IPS-NIHi7 (cell line): Measurements from ENCODE around the gene TNS1.

ENCODE experiments used
- DNase-seq: peaks from one replicate; pipeline ENCODE4 v3.0.0; 2012; ENCODE audit warnings: mixed read lengths; ENCODE audit errors: extremely low spot score

Gene TNS1

DNA sequence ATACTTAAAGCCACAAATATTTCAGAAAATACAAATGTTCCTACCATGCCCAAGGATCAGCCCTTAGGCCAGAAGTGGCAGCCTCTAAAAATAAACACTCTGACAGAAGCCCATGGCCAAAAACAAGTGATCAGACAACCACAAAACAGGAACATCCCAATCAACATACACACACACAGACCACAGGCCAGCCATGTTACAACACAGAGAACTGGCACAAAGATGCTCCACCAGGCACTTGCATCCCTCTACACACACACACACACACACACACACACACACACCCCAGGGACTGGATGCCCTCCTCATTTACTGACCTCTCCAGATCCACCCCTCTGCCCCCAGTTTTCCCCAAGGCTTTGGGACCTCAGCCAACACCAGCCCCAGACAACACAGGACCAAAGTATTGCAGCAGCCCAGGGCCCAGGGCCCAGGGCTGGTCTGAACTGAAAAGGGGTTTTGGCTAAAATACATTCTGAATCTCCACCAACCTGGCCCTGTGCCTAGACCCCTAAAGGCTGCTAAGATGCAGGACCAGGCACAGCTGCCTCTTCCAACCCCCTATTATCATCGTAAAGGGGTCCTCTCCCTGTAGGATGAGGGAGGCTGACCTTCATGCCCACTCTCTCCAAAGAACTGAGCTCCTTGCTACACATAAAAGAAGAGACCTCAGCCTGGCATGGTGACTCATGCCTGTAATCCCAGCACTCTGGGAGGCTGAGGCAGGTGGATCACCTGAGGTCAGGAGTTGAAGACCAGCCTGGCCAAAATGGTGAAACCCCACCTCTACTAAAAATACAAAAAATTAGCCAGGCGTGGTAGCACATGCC lies 151.4 kb downstream of the TNS1 start:
- no peak for DNase-seq

DNA sequence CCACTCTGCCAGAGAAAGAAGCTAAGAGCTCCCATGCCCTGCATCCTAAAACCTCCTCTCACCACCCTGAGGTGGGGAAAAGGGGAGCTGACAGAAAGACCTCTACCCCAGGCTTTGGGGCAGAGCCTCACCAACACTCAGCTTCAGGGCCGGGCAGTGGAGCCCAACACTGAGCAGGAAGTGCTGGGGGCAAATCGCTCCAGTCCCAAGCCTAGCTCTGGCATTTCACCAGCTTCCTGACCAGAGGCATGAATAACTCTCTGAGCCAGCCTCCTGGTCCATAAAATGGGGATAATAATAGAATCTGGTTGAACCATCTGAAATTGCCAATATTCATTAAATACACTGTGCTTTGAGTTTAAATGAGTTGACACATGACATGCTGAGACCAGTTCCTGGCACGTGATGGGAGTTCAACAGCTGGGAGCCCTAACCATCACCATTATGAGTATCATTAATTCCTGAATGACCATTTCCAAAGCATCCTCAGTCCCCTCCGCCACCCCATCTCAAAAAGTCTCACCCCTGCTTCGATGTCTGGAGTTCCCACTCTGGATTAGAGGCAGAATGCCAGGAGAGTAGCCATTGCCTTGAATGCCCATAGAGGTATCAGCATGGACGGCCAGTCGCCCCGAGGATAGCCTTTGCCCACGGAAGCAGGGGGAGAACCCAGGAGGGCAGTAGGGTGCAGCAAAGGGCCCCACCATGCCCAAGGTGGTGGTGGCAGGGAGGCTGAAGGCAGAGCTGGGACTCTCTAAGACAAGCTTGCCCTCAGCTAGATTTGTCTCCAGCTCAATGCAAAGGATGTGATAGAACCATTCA lies 153.4 kb downstream of the TNS1 start:
- no peak for DNase-seq

DNA sequence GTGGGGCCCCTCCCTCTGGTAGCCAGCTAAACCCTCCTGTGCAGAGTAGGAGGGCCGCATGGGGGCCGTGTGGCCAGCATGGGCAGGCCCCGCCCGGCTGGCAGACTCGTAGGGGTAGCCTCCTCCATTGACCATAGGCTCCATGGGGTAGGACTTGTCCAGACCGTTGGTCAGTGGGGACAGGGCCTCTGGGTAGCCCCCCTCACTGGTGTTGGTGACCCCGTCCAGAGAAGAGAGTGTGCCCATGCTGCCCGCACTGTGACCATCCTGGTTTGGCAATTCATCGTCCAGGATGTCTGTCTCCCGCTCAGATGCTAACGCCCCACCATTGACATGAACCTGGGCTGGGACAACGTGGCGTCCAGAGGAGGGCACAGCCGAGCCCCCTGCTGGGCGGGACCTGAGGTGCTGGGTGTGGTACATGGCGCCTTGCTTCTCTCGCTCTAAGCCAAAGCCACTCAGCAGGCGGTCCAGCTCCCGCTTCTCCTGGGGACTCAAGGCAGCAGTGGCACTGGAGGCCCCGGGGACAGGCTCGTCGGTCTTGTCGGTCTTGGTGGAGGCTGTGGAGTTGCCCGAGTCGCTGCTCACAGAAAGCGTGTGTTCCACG lies 154.3 kb downstream of the TNS1 start:
- no peak for DNase-seq

DNA sequence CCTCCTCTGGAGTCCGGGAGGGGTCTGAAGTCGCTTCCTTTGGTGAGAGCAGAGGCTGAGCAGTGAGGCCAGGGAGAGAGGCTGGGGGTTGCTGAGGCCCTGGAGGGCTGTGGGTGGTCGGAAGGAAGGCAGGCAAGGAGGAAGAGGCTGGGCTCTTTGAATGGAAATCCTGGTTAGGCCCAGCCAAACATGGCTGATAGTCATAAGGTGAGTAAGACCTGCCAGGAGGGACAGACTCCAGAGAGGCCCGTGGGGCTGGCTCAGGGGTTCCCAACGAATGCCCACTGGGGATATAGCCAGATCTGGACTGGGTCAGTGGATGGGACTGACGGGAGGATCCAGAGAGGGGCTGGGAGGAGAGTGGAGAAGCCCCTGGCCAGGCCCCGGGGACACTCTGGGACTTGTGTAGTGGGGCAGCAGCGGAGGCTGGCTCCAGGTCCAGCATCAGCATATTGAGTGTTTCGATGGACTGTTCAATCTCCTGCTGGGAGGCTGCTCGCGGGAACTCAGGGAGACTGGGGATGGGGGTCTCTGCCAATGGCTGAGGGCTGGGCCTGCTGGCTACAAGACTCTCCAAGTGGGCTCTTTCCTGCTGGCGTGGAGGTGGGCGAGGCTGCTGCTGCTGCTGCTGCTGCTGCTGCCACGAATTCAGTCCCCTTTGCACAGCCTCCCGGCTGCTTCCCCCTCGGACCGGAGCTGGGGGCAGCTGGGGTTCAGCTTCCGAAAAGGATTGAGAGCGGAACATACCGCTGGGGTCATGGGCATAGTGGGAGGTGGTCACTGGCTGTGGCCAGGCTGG lies 155.0 kb downstream of the TNS1 start:
- no peak for DNase-seq

DNA sequence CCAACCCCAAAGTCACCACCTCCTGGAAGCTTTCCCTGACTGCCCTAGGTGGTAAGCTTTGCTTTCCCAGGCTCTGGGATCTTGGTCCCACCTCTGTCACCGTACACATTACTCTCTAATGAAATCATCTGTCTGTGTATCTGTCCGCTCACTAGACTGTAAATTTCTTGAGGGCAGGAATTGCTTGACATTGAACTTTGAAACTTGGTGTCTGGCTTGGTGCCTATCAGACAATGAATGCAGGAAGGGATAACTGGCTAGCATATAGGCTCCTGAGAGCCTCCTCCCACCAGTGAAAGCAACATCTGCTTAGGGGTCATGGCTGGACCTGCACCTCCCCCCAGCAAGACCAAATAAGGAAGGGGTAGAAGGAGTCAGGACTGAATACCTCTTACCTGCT lies 155.7 kb downstream of the TNS1 start:
- DNase-seq: no peak

DNA sequence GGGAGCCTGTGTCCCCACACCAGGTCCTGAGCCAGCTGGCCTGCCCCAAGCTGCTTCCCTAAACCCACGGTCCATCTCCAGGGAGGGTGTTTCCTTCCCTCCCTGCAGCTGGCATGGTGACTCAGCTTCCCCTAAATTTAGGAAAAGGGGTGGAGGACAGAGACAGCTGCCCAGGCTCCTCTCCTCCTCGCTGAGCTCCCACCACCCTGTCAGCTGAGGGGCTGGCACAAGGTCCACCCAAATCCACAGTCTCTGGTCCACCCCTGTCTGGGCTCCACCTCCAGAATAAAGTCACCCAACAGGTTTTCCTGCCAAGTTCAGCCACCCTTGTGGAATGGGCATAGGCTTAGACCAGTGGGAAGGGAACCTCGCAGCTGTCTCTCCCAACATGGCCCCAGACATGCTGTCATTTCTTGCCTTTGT lies 156.5 kb downstream of the TNS1 start:
- no peak for DNase-seq

DNA sequence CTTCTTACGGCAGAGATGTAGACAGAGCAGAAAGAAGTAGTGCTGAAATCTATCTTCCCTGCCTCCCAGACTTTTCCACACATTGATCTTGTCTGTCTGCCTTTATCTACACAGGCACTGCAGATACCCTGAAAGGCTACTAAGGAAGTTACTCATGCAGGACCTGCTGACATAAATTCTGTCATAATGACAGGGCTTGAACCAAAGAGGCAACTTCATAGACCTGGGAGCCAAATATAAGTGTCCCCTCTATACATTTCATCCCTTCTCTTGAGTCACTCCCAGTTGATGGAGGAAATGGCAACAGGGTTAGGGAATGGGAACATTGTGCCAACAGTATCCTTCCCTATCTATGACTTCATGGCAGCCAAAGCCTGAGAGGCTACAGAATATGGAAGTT lies 157.5 kb downstream of the TNS1 start:
- no peak for DNase-seq

DNA sequence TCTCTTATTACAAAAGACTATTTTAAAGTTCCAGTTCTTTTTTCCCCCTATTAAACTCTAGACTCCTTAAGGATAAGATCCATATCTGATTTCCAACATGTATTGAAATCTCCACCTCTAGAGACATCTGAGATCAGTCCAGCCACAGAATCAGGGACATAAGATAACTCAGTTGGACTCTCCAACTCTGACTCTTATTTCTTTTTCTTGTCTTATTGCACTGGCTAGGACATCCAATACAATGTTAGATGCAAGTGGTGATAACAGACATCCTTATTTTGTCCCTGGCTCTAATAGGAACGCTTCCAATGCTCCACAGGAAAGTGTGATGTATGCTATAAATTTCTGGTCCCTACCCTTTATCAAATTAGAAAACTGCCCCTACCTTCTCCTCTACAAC lies 158.1 kb downstream of the TNS1 start:
- DNase-seq: no peak

DNA sequence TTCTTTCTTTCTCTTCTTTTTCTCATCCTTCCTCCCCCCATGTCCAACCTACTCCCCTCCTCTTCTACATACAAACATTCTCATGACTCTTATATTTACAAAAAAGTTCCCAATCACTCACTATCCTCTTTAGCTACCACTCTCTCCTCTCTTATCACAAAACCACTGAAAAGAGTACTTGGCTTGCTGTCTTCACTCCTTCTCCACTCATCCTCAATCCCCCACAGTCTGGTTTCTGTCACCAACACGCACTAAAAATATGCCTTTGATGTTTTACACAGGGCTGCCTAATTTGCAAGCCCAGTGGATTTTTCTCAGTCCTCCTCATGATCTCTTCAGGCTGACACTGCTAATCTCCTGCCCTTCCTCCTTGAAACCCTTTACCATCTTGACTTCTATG lies 159.5 kb downstream of the TNS1 start:
- DNase-seq: no peak

DNA sequence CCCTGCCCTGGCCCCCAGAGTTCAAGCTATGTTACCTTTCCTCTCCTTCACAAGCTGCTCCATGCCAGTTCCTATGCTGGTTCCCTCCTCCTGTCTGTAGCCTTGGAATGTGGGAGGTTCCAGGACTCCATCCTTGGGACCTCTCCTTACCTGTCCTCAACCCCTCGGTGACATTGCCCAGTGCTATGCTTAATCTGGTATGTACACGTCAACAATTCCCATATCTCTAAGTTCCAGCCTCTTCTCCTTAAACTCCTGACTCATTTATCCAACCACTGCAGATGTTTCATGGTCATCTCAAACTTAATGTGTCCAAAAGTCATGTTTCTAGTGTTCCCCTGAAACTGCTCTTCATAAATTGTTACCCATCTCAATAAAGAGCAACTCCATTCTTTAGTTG lies 160.8 kb downstream of the TNS1 start:
- DNase-seq: no peak

DNA sequence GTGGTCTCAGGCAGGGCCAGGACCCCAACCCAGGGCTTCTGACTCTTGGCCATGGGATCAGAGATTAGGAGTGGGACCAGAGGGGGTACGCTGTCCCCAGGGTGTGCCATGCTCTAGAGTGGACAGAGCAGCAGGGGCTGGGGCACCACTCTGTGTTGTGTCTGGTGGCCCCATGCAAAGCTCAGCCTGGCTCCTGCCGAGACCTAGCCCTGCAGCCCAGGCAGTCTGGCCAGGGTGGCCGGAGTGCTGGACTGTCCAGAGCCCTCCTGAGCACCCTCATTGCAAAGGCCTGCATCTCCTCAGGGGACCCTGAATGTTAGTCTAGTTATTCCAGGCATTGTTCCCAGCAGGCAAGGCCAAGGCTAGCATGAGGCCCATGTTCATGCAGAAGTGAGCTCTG lies 162.3 kb downstream of the TNS1 start:
- DNase-seq: no peak

DNA sequence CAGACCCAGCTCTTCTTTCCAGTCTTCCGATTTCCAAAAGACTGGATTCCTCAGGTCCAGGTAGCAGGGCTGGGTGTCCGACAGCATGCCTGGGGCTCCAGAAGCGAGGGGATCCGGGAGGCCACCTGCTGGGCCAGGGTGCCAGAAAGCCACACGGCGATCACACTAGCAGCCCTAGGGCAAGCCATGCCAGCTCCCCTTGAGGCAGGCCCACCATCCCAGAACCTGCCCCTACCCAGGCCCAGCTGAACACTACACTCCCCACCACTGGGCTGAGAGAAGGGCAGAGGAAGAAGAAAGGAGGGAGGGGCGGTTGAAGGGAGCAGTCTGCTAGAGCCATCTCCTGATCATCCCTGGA lies 163.1 kb downstream of the TNS1 start:
- DNase-seq: no peak

DNA sequence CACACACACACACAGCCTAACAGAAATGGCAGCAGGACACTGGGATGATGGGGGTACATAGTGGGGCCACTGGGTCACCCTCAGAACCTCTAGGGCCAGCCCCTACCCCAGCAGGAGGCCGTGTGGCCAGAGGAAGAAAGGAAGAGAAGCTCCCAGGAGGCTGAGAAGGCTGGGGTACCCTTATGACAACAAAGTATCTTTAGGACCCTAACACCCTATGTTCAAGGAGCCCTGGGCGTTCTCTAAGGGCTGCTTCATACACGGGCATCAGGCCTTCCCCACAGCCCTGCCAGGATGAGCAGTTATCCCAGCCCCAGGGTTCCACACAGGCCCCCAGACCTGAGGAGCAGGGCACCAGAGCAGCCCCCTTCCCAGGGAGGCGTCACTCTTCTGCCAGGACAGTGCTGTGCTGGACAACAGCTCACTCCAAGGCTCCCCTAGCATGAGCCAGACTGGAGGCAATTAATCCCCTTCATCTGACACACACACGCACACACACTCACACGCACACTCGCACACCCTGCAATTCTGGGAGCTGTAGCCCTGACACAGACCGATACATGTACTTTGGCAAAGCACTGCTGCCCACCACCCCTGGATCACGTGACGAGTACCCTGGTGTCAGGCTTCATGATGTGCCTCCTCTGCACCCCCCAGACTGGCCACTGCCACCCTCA lies 163.6 kb downstream of the TNS1 start:
- DNase-seq: no peak

DNA sequence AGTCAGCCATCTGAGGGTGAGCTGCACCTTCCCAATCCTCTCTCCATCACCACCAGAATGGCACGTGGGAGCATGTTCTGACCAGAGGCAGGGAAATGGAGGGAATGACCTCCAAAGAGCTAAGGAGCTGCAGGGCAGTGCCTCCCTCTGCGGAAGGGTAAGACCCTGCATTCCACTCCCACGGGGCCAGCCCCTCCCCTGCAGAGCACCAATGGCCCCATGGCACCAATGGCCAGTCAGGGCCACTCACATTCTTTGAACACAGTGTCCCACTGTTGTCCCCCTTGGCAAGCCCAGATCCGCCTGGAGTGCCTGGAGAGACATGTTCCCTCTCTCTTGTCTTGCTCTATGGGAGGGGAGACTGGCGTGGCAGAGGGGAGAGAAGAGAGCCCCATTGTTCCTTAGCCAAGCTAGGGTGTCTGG lies 164.4 kb downstream of the TNS1 start:
- DNase-seq: no peak

DNA sequence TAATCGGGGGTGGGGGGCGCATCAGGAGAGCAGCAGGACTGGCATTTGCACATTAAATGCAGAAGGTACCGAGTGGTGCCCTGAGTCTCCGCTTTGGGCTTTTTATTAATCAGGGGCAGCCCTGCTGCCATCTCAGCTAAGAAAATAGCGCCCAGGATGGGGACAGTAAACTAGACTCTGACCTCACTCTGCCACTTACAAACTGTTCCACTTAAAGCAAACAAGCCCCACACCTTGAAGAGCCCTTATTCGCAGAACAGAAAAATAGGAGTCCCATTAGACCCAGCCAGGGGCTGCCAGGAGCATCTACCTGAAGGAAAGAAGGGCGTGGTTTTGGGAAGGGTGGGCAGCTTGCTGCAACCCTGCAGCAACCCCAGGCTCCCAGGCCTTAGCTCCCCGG lies 165.3 kb downstream of the TNS1 start:
- no peak for DNase-seq

DNA sequence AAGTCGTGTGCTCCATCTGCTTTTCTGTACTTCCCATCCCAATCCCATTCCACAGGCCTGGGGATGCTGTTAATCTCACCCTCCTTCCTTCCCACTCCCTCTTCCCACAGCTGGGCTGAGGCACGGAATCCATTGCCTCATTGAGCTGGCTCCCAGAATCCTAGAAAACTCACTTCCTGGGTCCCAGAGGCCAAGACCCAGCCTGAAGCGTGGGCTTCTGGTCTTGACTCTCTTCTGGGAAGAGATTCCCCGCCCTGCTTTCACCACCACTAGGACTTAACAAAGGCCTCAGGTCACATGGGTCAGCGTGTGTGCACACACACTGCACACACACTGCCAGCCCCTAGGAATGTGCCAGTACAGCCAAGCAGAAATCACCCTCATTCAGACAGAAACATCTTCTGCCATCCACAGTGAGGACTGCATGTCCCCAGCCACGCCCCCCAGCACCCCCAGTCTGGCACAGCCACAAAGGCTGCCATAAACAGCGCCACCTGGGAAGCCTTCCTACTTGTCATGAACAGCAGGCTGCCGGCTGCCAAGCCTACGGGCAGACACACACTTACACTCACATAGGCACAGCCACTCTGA lies 165.8 kb downstream of the TNS1 start:
- peak; percentile 55 for DNase-seq

DNA sequence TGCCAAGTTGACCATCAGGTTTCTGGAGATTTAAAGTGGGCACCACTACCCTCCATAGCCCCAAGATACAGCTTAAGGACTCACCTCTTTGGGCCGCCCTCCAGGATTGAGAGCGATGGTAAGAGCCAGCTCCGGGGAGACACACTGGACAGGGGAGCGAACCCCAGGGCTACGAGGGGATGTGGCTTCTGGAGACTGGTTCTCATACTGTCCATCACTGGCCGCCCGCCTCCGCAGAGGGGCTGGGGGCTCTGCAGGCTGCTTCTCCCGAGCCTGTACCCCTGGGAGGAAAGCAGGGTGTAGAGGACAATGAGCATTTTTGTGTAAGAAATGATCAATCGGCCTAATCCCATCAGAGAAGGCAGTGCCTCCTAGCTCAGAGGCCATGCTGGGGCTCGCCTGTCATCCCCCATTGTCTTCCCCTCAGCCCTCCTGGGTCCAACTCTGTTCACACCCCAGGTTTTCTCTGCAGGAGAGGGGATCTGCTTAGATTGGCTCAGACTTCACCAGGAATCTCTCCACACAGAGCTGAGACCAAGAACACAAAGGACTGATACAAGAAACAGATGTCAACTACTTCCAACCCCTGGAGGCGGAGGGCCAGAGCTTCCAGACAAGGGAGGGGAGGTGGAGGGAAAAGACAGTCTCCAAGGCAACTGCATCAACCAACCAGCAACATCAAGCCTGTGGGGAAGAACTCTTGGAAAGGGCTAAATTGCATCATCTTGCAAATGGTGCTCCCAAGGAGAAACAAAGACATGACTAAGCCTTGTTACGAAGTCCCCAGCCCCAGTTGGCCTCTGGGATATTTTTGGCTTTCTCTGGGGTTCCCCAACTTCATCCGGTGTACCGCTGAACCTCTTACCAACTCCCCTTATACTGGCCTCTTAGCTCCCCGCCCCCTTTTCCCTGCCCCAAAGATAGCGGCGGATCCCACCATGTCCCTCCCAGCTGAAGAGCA lies 166.6 kb downstream of the TNS1 start:
- peak; percentile 48 for DNase-seq

DNA sequence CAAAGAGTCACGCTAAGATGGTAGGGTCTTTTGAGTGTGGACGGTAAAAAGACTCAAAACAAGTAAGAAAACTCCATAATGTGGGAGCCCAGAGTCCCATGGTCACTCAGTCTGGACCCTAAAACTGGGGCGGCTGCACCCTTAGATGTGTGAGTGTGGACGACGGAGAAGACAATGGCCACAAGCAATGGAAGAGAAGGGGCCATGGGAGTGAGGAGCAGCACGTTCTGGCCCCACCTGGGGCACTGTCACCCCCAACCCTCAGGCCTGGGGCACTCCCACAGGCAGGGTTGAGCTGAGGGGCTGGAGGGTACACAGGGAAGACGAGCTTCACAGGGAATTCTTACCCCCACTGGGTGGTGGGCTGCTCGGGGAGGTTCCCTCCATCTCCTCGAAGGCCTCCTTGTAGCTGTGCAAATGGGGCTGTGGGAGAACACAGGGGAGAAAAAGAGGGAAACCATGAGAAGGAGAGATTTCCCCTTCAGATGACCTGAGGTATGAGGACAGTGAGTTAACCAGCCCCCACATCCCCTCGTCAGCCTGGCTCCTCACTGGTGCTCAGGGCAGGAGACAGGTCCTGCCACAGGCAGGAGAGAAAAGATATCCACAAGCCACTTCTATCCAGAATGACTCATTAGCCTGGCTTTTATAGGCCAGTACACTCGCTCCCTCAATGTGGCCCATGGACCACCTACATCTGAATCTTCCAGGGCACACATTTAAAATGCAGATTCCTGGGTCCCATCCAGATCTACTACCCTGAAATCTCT lies 167.9 kb downstream of the TNS1 start:
- DNase-seq: no peak

DNA sequence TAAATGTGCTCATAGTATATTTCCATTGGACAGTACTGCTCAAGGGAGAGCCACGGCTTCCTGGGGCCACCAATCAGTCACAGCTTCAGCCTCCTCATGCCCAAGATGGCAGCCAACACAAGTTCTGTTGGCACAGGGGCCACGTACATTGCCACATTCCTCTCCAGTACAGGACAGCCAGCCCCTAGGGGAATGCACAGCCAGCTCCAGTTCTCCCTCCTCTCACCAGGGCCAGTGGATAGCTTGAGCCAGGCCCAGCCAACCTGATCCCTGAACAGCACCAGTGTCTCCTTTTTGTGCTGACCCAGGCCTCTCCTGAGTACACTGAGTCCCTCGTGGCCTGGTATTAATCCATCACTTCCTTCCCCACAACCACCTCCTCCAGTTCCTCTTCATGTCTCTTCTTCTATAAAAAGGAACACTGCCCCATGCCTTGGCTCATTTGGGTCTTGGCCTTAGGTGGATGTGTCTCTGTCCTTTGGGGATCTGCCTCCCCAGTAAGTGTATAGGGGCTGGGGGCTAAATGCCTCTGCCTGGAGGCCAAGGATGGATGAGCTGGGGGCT lies 168.7 kb downstream of the TNS1 start:
- DNase-seq: no peak
